Measurements from ENCODE around the gene FAM174B.

DNA sequence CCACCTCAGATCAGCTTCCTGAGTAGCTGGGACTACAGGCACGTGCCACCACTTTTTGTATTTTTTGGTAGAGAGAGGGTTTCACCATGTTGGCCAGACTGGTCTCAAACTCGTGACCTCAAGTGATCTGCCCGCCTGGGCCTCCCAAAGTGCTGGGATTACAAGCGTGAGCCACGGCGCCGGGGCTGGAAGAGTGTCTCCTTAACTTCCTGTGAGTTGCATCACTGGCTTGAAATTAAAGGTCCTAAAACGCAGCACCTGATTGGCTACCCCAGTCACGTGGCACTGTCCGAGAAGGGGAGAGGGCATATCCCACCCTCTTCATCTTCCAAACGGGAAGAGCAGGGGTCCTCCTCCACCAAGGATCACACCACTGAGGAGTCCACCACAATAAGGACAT lies 5.5 kb upstream of the FAM174B start:
- TF ChIP-seq, protein P1, sequence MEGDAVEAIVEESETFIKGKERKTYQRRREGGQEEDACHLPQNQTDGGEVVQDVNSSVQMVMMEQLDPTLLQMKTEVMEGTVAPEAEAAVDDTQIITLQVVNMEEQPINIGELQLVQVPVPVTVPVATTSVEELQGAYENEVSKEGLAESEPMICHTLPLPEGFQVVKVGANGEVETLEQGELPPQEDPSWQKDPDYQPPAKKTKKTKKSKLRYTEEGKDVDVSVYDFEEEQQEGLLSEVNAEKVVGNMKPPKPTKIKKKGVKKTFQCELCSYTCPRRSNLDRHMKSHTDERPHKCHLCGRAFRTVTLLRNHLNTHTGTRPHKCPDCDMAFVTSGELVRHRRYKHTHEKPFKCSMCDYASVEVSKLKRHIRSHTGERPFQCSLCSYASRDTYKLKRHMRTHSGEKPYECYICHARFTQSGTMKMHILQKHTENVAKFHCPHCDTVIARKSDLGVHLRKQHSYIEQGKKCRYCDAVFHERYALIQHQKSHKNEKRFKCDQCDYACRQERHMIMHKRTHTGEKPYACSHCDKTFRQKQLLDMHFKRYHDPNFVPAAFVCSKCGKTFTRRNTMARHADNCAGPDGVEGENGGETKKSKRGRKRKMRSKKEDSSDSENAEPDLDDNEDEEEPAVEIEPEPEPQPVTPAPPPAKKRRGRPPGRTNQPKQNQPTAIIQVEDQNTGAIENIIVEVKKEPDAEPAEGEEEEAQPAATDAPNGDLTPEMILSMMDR (IDR thresholded peaks at IDR 0.05; ENCODE audit: low read depth, low read length), result no peak
- TF ChIP-seq POLR2A (IDR thresholded peaks at IDR 0.05; ENCODE audit: extremely low read depth, insufficient read length), result no peak

Measured in NB4 (cell line).